Esophagus muscularis mucosa (tissue), 3 donors: ENCODE measurements around the gene DUX4.
"Not testable (repeated sequence)": the region's sequence is repeated elsewhere in the genome, so short reads cannot be mapped to it uniquely, and the experiment has no call there.

Experiments used
- EP300 ChIP-seq: sonication (generic); formaldehyde crosslinking; IDR thresholded peaks from one replicate; pipeline ENCODE4 v1.6.1; 2017; ENCODE audit warnings: antibody characterized with exemption
- POLR2A ChIP-seq: fragments of 450-650 bp; IDR thresholded peaks from one replicate; pipeline ENCODE4 v1.6.1; 2017; ENCODE audit warnings: antibody characterized with exemption, moderate library complexity, mild to moderate bottlenecking, low read depth
- POLR2AphosphoS5 ChIP-seq, 2 donors: sonication (generic); formaldehyde crosslinking; IDR thresholded peaks; one replicate each; pipeline ENCODE4 v1.6.1; 2017; ENCODE audit warnings: antibody characterized with exemption in 2 of 2

DNA sequence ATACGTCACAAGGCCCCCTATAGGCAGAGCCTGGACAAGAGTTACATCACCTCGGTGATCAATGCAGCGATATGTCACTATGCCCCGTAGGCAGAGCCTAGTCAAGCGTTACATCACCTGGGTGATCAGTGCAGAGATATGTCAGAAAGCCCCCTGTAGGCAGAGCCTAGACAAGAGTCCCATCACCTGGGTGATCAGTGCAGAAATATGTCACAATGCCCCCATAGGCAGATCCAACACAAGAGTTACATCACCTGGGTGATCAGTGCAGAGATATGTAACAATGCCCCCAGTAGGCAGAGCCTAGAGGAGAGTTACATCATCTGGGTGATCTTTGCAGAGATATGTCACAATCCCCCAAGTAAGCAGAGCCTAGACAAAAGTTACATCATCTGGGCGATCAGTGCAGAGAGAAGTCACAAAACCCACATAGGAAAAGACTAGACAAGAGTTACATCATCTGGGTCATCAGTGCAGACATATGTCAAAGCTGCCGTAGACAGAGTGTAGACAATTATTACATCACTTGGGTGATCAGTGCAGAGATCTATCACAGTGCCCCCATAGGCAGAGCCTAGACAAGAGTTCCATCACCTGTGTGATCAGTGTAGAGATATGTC is 8.0 kb downstream of the DUX4 start:
- TF ChIP-seq POLR2AphosphoS5 (IDR thresholded peaks at IDR 0.05); POLR2A; EP300: not testable (repeated sequence)
